GDM1 (cell line): ENCODE data around the gene NES.

Source experiments
- DNase-seq: peaks from one replicate; lab custom pipeline; 2025; lab: John Stamatoyannopoulos, UW

NES gene

DNA sequence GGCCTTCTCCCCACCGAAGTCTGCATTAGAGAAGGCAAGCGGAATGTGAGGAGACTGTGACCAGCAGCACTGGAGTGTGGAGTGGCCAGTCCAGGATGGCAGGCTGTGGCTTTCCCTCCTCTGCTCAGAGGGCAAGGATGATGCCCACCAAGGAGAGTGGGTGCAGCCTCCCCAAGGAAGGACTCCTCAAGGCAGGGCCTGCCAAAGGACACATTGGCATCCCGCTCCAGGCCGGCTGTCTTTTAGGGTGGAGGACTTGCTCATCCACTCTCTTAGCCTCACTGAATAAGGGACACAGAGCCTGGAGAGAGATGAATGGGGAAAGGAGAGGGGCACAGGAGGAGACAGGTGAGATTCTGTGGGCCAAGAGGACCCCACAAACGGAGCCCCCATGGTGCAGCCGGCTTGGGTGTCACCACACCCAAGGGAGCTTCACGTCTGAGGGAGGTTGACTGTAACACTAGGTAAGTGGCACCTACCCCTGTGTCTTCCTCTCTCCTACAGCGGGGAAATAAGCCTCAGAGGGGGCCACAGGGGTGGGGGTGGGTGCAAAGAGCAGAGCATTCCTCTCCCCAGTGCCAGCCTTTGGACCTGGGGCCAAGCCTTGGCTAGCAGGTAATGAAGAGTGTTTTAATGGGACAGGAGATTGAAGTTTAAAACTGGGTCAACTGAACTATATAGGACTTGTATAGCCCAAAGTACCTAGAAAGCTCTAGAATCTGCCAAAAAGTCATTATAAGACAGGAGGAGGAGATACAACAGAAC, 4.2 kb upstream of the NES start:
- no peak for DNase-seq

DNA sequence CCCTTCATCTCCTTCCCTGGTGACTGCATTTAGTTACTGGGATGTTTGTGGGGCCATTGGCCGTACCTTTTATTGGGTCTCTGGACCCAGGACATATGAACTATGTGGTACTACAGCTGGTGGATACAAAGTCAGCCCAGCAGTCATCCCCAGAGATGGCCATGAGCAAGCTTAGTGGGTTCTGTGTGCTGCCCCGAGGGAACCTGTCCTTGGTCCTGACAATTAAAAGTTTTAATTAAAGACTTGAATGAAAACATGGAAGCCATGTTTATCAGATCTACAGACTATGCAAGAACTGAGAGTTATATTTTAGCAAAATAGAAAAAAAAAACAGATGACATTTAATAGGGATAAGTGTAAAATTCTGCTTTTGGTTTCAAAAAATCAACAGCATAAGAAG, 2.8 kb upstream of the NES start:
- no peak for DNase-seq

DNA sequence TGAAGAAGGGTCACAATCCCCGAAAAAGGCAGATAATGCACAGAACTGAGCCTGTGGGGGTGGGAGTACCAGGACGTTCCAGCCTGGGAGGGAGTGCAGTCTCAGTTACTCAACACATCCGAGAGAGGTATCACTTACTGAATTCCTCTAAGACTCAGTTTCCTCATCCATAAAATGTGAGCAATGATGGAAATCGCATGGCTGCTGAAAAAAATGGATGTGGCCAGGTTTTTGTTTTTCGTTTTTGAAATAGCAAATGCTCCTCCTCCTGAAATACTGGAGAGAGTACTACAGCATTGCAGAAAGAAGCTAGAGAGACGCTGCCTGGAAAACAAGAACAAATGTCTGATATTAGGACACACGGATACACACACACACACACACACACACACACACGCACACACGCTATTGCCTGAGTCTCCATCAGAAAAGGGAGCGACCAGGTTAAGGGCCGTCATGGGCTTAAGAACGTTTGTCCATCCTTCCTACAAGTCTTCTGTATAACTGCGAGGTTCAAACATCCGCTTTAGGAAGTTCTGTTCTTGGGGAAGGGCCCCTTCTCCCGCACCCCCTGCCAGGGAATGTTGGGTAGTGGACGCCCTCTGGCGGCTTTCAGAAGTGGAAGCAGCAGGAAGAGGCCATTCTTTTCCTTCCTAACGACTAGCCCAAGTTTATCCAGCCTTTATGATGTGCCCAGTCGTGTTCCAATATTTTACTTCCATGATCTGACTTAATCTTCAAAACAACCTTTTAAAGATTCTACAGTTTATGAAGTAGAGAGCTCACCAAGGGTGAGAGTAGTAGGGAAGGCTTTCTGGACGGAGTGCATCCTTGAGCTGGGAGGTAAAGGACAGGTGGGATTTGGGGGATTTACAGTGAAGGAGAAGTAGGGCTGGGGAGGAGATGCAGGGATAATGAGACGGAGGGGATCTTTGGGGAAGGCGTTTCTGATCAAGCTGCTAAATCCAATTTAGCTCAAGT, 699 bp upstream of the NES start:
- DNase-seq: peak; percentile 22

DNA sequence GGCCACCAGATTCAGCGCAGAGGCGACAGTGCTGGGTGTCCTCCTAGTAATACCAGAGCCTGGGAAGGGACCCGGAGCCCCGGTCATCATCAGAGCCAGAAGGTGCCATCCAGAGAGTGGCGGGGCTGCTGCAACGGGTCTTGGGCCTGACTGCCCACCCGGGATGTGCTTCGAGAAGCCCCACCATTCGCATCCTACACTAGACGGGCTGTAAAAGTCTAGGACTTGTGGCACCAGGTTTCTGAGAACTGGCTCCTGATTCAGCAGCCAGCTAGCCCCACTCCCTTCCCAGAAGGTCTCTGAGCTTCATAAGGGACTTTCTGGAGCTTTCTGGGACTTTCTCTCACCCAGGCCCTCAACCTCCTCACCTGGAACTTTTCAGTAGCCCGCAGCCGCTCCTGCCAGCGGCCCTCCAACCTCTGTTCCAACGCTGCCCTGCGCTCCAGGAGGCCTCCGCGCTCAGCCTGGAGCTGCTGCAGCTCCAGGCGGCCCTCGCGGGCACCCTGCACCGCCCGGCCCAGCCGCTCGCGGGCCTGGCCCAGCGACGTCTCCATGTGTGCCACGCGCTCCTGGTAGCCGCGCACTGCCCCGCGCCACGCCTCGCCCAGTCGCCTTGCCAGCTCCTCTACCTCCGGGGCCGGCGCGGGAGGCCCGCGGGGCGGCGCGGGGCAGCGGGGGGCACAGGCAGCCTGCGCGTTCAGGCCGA, 940 bp downstream of the NES start:
- DNase-seq: no peak

DNA sequence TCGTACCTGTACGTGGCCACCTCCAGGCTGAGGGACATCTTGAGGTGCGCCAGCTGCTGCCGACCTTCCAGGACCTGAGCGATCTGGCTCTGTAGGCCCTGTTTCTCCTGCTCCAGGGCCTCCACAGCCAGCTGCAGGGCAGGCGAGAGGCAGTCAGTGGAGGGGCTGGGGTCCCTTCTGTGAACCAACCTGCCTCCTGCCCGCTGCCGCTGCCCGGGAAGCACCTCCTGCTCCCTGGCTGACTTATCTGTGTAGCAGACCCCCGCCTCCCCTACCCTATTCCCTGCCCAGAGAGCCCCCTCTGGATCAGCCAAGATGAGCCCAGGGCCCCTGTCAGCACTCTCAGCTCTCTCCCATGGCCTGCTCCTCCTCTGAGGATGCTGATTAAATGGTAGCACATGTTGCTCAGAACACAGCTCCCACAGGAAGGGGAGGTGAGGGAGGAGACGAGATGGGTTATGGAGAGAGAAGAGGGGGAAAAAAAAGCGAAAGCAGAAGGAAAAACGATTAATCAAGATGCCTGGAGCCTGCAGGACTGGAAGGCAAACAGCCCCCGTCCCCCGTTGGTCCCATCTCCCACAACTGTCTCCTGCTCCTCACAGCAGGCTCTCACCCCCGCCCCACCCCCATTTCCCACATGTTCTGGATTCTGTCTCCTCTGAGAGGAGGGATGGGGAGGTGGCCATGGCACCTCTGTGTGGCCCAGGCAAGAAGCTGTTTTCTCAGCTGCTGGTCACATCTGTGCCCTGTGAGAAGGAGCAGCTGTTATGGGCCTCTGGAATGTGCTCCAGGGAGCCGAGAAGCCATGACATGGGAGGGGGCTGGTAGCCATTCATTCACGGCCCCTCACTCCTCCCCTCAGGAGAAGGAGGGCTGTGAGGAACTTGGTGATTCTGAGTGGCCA, 1.7 kb downstream of the NES start:
- no peak for DNase-seq

DNA sequence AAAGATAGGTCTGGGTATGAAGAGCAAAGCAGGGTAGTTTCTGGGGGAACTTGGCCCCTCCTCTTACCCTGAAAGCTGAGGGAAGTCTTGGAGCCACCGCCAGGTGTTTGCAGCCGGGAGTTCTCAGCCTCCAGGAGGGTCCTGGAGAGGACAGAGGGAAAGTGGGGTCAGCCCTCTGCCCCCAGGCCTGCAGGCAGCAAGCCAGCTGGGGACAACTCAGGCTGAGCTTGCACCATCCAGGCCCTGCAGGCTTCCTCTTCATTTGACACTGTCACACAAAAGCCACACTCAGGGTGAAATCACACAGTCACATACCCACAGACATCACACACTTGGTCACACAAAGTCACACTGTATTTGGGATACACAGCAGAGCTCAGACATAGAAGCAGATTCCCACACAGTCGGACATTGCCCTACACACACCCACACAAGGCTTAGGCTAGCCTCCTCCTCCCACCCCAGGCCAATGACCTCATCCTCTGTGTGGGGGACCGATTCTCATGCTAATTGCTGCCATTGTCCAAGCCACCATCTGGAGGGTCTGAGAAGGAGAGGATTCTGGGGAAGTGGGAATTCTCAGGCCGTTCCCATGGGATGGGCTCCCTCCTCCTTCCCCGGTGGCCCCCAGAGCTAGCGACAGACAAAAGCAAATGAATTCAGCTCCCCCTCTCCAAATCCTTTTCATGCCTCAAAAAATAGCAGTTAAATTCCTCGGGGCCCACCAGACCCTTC, 3.7 kb downstream of the NES start:
- DNase-seq: no peak

DNA sequence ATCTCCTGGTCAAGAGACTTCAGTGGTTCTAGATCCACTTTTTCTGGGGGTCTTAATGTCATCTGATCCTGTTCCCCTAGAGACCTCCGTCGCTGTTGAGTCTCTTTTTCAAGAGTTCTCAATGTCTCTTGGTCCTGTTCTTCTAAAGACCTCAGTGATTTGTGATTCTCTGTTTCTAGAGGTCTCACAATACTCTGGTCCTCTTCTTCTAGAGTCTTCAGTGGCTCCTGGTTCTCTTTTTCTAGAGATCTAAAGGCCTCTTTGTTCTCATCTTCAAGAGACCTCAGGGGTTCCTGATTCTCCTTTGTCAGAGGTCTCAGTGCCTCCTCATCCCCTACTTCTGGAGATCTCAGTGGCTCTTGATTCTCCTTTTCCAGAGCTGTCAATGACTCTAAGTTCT, 5.4 kb downstream of the NES start:
- DNase-seq: no peak

DNA sequence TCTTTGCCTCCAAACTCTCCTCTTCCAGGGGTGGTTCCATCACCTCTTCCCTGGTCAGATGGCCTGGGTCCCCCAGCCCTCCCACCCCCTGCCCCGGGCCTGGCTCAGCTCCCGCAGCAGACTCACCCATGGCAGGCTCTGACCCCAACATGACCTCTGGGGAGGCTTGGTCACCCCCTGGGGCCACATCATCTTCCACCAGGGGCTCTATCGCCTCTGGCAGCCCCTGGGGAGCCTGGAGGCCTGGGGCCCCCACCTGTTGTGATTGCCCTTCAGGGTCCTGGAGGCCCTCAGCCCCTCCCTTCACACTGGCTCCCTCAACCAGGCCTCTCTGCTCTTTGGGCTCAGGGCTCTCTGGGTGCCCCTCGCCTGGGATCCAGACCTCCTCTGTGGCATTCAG, 6.4 kb downstream of the NES start:
- no peak for DNase-seq

DNA sequence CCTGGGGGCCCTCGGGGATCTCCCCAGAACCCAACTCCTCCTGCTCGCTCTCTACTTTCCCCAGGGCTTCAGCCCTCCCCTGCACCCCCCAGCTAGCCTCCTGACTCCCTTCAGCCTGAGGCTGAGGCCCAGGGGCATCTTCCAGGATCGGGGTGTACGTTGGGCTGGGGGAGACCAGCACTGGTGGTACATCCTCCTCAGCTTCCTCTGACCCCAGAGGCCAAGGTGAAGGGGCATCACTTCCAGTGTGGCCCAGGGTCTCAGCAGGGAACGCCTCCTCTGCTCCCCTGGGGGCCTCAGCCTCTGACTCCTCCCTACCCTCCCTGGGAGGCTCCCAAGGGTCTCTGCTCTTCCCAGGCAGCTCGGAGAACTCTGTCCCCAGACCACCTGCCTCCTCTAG, 6.8 kb downstream of the NES start:
- no peak for DNase-seq

DNA sequence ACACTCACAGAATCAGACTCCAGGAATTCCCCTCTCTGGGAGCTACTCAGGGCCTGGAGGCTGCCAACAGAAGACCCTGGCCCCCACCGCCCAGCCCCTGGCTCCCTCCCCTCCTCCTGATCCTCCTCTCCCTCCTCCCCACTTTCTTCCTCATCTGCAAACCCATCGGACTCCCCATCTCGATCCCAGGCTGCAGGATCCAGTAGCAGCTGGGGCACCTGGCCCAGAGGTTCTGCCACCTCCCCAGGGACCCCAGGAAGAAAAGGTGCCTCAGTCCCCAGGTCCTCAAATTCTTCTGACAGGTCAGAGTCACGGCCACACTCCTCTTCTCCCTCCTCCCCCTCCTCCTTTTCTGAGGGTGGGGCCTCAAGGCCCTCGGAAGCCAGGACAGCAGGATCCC, 7.4 kb downstream of the NES start:
- DNase-seq: no peak

DNA sequence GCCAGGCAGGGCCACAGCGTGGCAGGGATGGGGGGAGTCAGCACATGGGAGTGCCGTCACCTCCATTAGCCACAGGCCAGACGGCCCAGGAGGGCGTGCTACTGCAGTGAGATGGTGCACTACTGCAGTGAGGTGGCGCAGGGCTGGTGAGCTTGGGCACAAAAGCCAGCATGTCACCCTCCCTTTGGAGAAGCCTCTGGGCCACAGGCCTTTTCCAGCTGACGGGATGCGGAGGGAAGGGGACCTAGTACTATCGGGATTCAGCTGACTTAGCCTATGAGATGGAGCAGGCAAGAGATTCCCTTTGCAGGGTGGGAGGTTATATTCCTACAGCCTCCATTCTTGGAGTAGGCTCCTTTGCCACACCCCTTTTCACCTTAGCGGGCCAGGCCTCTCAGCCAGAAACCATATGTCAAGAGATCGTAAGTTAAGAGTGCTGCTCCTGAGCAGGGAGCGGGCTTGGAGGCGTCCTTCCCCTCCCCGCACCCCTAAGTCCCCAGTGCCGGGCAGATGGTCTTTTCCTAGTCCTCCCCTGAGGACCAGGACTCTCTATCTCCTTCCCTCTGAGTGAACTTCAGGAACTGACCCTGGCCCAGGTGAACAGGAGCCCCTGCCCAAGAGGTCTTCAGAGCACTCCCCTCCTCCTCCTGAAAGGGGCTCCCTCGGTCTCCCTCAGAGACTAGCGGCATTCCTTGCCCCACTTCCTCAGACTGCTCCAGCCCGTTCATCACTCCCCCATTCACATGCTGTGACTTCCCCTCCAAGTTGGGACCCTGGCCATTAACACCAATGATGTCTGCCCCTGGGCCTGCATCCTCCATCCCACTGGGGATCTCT, 8.2 kb downstream of the NES start:
- no peak for DNase-seq

DNA sequence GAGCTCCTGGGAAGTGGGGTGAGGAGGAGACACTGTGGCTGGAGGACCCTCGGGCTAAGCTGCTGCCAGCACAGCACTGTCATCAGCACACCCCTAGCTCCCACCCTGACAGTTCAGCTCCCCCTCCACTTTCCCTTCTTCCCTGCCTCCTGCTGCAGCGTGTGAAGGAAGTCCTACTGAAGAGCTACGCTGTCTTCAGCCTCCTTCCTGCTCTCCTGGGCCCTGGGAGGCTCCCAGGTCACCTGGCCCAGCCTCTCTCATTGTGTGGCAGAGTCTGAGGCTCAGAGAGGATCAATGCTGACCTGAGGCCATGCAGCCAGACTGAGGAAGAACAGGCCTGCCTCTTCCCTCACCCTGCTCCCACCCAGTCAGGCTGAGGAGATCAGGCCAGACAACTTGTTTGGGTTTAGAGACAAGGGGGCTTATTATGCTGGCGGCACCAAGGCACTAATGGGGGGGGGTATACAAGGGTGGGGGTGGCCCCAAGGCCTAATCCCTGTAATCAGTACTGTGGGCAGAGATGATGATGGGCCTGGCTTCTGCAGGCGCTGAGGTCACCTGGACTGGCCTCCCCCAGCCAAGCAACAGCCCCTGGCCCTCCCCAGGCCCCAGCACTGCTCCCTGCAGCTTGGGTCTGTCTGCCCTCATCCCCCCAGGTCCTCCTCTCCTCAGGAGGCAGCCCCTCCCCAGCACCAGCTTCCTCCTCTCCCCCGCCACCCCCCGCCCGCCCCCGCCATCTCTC, 9.1 kb downstream of the NES start:
- no peak for DNase-seq

DNA sequence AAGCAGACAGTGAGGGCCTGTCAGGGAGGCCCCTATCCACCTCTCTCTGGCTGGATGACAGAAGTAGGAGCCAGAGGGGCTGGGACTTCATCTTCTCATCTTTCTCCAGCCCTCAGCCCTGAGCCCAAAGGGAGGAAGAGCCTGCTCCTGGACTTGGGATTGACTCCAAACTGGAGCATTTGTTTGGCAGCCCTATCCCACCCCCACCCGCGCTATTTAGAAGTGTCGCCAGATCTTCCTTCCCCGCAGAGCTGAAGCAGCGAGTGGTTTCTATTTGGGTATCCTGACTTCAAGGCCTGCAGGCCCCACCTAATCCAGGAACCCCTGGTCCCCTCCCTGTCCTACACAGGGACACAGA, 9.6 kb downstream of the NES start:
- no peak for DNase-seq

DNA sequence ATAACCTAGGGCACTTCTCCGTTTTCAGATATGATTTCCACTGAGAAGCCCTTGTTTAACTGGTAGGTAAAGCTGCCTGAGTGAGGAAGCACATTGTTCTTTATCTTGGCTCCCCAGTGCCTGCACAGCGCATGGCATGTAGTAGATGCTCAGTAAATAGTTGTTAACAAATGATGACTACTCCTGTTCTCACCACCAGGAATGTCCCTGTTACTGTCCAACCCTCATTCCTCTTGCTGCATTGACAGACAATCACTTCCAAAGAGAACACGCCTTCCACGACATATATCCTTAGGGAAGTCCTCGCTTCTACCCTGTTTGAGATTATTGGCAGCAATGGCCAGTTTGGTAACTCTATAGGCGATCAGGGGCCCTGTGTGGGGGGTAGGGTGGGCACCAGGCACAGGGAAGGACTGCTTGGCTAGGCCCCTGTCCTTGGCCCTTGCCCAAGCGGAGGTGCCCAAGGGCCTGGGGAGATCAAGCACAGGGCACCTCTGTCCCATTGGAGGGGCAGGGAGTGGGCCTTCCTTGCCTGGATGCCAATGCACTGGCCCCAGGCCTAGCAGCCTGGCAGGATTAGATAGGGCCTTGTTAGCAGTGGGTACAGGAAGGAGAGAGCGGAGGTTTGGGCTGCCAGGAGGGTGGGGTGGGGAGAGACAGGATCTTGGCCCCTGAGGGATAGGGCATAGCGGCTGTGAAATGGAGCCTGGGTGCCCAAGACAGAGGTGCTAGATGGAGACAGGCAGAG, 10.2 kb downstream of the NES start:
- no peak for DNase-seq

DNA sequence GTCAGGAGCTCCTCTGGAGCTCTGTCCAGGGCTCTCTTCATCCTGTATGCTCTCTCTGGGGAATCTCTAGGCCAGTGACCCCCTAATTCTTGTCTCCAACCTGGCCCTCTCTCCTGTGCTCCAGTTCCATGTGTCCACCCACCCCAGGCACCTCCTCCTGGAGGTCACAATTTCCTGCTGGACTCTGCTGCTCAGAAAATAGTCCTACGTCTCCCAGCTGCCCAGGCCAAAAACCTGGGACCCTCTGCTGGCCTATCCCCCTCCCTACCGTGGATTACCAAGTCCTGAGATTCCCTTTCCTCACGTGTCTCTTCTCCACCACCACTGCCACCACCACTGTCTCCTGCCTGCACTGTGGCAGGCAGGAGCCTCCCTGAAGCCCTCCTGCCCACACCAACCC, 11.7 kb downstream of the NES start:
- DNase-seq: no peak

DNA sequence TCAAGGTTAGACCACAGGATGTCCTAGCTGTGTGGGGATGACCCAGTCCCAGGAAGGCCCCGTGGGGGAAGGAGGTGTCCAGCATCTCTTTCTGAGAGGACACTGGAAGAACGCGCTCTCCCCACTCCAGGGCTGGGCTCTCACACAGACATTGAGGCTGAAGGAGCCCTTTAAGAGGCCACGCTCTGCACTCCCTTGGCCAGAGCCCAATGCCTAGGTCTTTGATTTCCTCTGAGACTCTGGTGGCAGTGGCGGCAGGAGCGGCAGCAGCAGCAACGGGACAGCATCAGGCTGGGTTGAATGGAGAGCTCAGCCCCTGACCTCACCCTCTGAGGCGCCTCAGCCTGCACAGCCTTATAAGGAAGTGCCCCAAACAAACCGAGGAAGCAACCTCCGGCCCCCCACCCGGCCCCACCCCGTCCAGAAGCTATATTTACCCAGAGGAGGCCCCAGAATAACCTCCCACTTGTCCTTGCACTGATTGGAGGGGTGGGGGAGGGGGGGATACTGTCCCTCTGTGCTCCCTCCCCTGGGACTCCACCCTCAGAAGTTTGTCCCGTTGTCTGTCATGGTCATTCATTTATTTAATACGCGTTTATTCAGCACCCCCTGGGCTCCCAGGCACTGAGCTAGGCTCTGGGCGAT, 12.3 kb downstream of the NES start:
- DNase-seq: peak; percentile 24

DNA sequence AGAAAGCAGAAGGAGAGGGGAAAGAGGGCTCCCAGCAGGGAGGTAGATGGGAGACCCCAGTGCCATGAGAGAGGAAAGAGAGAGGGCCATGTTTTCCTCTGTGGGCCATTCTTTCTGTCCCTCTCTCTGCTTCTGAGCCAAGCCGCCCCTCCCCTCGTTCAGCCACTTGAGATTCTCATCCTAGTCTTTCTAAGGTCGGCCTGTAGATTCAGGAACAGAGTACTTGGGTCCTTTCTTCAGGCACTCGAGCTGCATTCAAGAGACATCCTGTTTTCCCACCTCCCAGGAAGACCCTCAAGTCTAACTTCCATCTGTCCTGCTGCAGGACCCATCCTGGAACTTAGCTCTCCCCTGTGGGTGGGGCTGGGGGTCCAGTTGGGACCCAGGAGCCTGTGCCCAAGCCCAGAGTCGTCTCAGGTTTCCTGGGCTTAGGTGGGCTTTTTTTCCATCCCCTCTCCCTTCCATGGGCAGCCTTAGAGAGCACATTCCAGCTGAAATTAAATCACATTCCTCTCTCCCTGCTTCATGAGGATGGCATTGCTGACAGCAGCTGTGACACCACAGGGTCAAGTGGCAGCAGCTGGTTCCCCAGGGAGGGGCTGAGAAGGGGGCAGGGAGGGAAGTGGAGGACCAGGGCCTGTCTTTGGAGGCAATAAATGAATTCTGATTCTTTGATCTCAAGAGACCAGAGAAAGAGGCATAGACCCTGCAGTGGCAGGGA, 13.0 kb downstream of the NES start:
- DNase-seq: no peak
